ENCODE data around the gene NUDCD2.
A peak's percentile ranks its signal among the peaks of the same experiment; 100 is the strongest.

NUDCD2 gene

DNA sequence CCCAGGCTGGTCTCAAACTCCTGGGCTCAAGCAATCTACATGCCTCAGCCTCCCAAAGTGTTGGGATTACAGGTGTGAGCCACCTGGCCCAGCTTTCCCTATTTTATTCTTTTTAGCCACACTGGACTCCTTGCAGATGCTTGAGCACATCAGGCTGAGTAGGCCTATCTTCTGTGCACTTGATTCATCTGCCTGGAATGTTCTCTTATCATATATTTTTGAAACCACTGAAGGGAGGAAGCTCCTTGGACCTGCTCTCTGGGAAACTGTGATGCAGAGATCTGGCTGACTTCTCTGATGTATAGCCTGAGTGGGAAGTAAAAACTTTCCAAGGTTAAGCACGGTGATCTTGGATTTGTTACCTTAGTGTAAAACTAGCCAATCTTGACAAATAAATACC lies 39.0 kb upstream of the NUDCD2 start:
- H3K9me3 ChIP-seq (replicated peaks; ENCODE audit: low read length), result no peaks in the 10 kb centered on the region
- H3K36me3 ChIP-seq (ENCODE audit: insufficient read depth, low read length), result no peaks in the 10 kb centered on the region
- no peaks in the 10 kb centered on the region for H3K27me3 ChIP-seq (ENCODE audit: control insufficient read depth, insufficient read depth, low read length)
- H3K9ac ChIP-seq (ENCODE audit: low read depth, low read length), result no peak overlapping the region
- no peak overlapping the region for H3K4me3 ChIP-seq (ENCODE audit: low read length)
- no peak overlapping the region for H3K4me2 ChIP-seq (ENCODE audit: low read length)
- H3K4me1 ChIP-seq (ENCODE audit: control insufficient read depth, insufficient read depth, low read length), result peaks cover 13% of the 10 kb centered on the region

DNA sequence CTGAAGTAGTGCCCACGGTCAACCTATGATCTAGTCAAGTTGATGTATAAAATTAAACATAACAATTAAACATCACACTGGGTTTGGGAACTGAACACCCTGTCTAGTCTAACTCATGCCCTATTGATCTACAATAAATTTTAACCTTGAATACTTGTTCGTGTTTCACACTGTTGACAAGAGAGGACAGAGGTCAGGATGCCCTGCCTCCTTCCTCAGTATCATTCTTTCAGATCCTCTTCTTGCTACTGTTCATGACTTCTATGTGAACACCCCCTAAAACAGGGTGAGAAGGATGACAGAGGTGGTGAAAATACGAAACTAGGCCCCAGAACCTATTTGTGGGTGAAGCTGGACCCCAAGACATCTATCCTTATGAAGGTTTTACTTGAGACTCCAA lies 37.4 kb upstream of the NUDCD2 start:
- Histone ChIP-seq H3K9me3 (replicated peaks; ENCODE audit: low read length) (no peaks in the 10 kb centered on the region), H3K9ac (ENCODE audit: low read depth, low read length) (no peak overlapping the region), H3K4me1 (ENCODE audit: control insufficient read depth, insufficient read depth, low read length) (peaks cover 8% of the 10 kb centered on the region), H3K4me2 (ENCODE audit: low read length) (no peak overlapping the region), H3K27me3 (ENCODE audit: control insufficient read depth, insufficient read depth, low read length) (no peaks in the 10 kb centered on the region), H3K4me3 (ENCODE audit: low read length) (no peak overlapping the region), H3K36me3 (ENCODE audit: insufficient read depth, low read length) (peaks cover 5% of the 10 kb centered on the region)

DNA sequence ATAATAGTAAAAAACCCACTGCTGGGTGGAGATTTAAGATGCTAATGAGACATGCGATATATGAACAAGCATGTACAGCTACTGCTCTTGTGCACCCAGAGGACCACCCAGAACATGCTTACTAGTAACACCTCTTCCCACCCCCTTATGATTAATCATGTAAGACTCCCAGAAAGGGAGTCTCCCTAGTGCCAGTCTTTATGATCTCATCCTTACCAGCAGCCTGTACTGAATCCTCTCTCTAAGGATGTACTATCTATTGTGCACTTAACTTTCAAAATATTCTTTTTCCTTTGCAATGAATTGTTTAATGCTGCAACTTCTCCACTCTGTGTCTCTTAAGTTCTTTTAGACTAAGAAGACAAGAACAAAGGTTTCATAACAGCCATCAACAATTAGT lies 36.4 kb upstream of the NUDCD2 start:
- Histone ChIP-seq H3K9ac (ENCODE audit: low read depth, low read length) (no peak overlapping the region), H3K4me1 (ENCODE audit: control insufficient read depth, insufficient read depth, low read length) (peaks cover 6% of the 10 kb centered on the region), H3K27me3 (ENCODE audit: control insufficient read depth, insufficient read depth, low read length) (no peaks in the 10 kb centered on the region), H3K9me3 (replicated peaks; ENCODE audit: low read length) (no peaks in the 10 kb centered on the region), H3K4me3 (ENCODE audit: low read length) (no peak overlapping the region), H3K4me2 (ENCODE audit: low read length) (no peak overlapping the region), H3K36me3 (ENCODE audit: insufficient read depth, low read length) (peaks cover 6% of the 10 kb centered on the region)

- Histone ChIP-seq H3K4me3 (ENCODE audit: low read length) (no peak overlapping the region), H3K4me1 (ENCODE audit: control insufficient read depth, insufficient read depth, low read length) (no peaks in the 10 kb centered on the region), H3K27me3 (ENCODE audit: control insufficient read depth, insufficient read depth, low read length) (no peaks in the 10 kb centered on the region), H3K4me2 (ENCODE audit: low read length) (no peak overlapping the region), H3K36me3 (ENCODE audit: insufficient read depth, low read length) (peaks cover 12% of the 10 kb centered on the region), H3K9ac (ENCODE audit: low read depth, low read length) (no peak overlapping the region), H3K9me3 (replicated peaks; ENCODE audit: low read length) (no peaks in the 10 kb centered on the region)
These were observed 29.8 kb upstream of the NUDCD2 start for GRCh38 chr5:163489745-163490075.

DNA sequence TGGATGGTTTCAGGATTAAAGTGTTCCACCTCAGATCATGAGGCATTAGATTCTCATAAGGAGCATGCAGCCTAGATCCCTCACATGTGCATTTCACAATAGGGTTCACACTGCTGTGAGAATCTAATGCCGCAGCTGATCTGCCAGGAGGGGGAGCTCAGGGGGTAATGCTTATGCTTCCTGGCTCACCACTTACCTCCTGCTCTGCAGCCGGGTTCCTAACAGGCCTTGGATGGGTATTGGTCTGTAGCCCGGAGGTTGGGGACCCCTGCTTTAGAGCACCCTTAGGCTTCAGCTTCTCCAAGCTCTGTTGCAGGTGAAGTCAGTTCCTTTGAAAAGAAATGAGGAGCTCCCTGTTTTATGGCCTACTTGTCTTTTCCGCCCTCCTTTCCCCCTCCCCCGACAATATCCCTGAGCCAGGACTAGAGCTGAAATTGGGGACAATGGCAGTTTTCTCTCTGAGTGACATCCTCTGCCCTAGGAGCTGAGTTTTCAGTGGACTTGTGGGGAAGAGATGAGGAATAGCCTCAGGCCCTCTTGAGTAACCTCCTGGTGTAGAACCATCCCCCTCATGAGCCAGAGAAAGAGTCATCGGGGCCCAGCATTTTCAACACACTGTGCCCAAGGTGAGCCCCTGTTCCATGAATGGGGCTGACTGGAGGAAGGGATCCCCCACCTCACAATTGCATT lies 29.3 kb upstream of the NUDCD2 start:
- Histone ChIP-seq H3K9ac (ENCODE audit: low read depth, low read length) (no peak overlapping the region), H3K4me1 (ENCODE audit: control insufficient read depth, insufficient read depth, low read length) (no peaks in the 10 kb centered on the region), H3K4me3 (ENCODE audit: low read length) (no peak overlapping the region), H3K9me3 (replicated peaks; ENCODE audit: low read length) (no peaks in the 10 kb centered on the region), H3K27me3 (ENCODE audit: control insufficient read depth, insufficient read depth, low read length) (no peaks in the 10 kb centered on the region), H3K36me3 (ENCODE audit: insufficient read depth, low read length) (peaks cover 16% of the 10 kb centered on the region), H3K4me2 (ENCODE audit: low read length) (no peak overlapping the region)

DNA sequence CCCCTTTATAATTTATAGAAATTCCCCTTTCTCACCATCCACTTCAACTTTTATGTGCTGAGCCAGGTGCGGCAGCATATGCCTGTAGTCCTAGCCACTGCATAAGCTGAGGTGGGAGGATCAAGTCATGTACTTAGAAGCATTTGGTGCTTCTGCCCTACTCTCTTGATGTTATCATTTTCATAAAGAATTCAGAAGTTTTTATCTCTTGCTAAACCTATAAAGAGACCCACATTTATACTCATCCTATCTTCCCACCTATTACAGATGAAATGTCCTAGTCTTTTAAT lies 19.0 kb upstream of the NUDCD2 start:
- peaks cover 26% of the 10 kb centered on the region for H3K36me3 ChIP-seq (ENCODE audit: insufficient read depth, low read length)
- H3K4me3 ChIP-seq (ENCODE audit: low read length), result no peak overlapping the region
- no peak overlapping the region for H3K4me2 ChIP-seq (ENCODE audit: low read length)
- H3K27me3 ChIP-seq (ENCODE audit: control insufficient read depth, insufficient read depth, low read length), result no peaks in the 10 kb centered on the region
- no peaks in the 10 kb centered on the region for H3K9me3 ChIP-seq (replicated peaks; ENCODE audit: low read length)
- no peak overlapping the region for H3K9ac ChIP-seq (ENCODE audit: low read depth, low read length)
- peaks cover 13% of the 10 kb centered on the region for H3K4me1 ChIP-seq (ENCODE audit: control insufficient read depth, insufficient read depth, low read length)

- Histone ChIP-seq H3K27me3 (ENCODE audit: control insufficient read depth, insufficient read depth, low read length) (no peaks in the 10 kb centered on the region), H3K4me3 (ENCODE audit: low read length) (no peak overlapping the region), H3K9me3 (replicated peaks; ENCODE audit: low read length) (no peaks in the 10 kb centered on the region), H3K9ac (ENCODE audit: low read depth, low read length) (no peak overlapping the region), H3K4me1 (ENCODE audit: control insufficient read depth, insufficient read depth, low read length) (peaks cover 13% of the 10 kb centered on the region), H3K36me3 (ENCODE audit: insufficient read depth, low read length) (peaks cover 28% of the 10 kb centered on the region), H3K4me2 (ENCODE audit: low read length) (no peak overlapping the region)
These were observed 18.5 kb upstream of the NUDCD2 start for GRCh38 chr5:163478126-163478981.

- no peak overlapping the region for H3K9ac ChIP-seq (ENCODE audit: low read depth, low read length)
These were observed 15.5 kb upstream of the NUDCD2 start for GRCh38 chr5:163475411-163475810.

DNA sequence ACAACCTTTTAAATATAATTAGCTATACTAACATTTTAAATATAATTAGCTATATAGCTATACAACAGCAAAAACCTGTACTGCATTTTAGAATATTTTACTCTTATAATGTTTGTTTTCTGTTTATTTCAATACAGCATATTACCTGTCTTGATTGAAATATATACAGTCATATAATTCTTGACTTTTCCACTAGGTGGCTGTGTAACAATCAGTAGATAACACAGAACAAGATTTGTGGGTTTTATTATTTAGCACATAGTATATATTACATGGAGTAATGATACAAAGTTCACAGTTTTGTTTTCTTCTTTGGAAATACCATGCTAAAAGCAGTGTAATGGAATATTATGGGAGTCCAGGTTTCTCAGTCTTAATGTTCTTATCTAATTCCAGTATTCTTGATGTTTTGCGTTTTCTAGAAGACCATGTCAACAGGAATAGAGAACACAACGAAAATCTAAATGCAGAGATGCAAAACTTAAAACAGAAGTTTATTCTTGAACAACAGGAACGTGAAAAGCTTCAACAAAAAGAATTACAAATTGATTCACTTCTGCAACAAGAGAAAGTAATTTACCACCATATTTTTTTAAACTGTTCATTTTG lies 13.8 kb upstream of the NUDCD2 start:
- H3K4me3 ChIP-seq (ENCODE audit: low read length), result no peak overlapping the region
- no peak overlapping the region for H3K4me2 ChIP-seq (ENCODE audit: low read length)
- H3K27me3 ChIP-seq (ENCODE audit: control insufficient read depth, insufficient read depth, low read length), result no peaks in the 10 kb centered on the region
- peaks cover 9% of the 10 kb centered on the region for H3K4me1 ChIP-seq (ENCODE audit: control insufficient read depth, insufficient read depth, low read length)
- H3K36me3 ChIP-seq (ENCODE audit: insufficient read depth, low read length), result peaks cover 19% of the 10 kb centered on the region
- H3K9me3 ChIP-seq (replicated peaks; ENCODE audit: low read length), result no peaks in the 10 kb centered on the region
- H3K9ac ChIP-seq (ENCODE audit: low read depth, low read length), result no peak overlapping the region

More at GRCh38 chr5:163475411-163475810, 15.5 kb upstream of the NUDCD2 start:
- Histone ChIP-seq H3K4me3 (ENCODE audit: low read length) (no peak overlapping the region), H3K27me3 (ENCODE audit: control insufficient read depth, insufficient read depth, low read length) (no peaks in the 10 kb centered on the region), H3K36me3 (ENCODE audit: insufficient read depth, low read length) (peaks cover 32% of the 10 kb centered on the region), H3K4me1 (ENCODE audit: control insufficient read depth, insufficient read depth, low read length) (peaks cover 13% of the 10 kb centered on the region), H3K9me3 (replicated peaks; ENCODE audit: low read length) (no peaks in the 10 kb centered on the region), H3K4me2 (ENCODE audit: low read length) (no peak overlapping the region)

DNA sequence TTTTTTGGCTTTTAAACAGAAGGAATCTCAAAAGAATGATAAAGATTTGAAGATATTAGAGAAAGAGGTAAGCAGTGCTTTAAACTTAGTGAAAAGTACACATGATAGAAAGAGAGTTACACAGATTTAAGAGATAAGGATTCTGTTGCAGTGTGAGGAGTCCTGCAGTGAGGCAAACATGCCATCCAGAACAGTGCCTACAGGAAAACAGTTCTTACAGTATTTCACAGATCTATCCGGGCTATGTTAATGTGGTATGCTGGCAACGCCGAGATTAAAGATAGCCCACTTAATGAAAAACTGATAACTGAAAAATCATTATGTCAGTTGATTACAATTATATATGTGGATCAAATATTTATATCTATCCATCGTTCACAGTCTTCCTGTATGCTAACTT lies 7.8 kb upstream of the NUDCD2 start:
- Histone ChIP-seq H3K4me1 (ENCODE audit: control insufficient read depth, insufficient read depth, low read length) (peaks cover 11% of the 10 kb centered on the region), H3K4me3 (ENCODE audit: low read length) (no peak overlapping the region), H3K9me3 (replicated peaks; ENCODE audit: low read length) (no peaks in the 10 kb centered on the region), H3K36me3 (ENCODE audit: insufficient read depth, low read length) (peaks cover 10% of the 10 kb centered on the region), H3K4me2 (ENCODE audit: low read length) (no peak overlapping the region), H3K9ac (ENCODE audit: low read depth, low read length) (no peak overlapping the region), H3K27me3 (ENCODE audit: control insufficient read depth, insufficient read depth, low read length) (no peaks in the 10 kb centered on the region)

GRCh38 chr5:163463063-163463435 lies 3.1 kb upstream of the NUDCD2 start:
- peak overlapping the region; percentile 81 for H3K9ac ChIP-seq (ENCODE audit: low read depth, low read length)

More at GRCh38 chr5:163463063-163463435, 3.1 kb upstream of the NUDCD2 start:
- H3K4me2 ChIP-seq (ENCODE audit: low read length), result peak overlapping the region; percentile 90
- H3K4me1 ChIP-seq (ENCODE audit: control insufficient read depth, insufficient read depth, low read length), result peaks cover 26% of the 10 kb centered on the region
- no peak overlapping the region for H3K4me3 ChIP-seq (ENCODE audit: low read length)
- H3K36me3 ChIP-seq (ENCODE audit: insufficient read depth, low read length), result peaks cover 2% of the 10 kb centered on the region
- H3K27me3 ChIP-seq (ENCODE audit: control insufficient read depth, insufficient read depth, low read length), result no peaks in the 10 kb centered on the region
- no peaks in the 10 kb centered on the region for H3K9me3 ChIP-seq (replicated peaks; ENCODE audit: low read length)
